GM21367 (cell line): Measurements from ENCODE around the gene LAPTM5.

Experiments used
- ATAC-seq: cut with Tn5 transposase; IDR thresholded peaks from one replicate; pipeline ENCODE4 v1.9.1; 2021; ENCODE audit not compliant: unreplicated experiment

The LAPTM5 gene

DNA sequence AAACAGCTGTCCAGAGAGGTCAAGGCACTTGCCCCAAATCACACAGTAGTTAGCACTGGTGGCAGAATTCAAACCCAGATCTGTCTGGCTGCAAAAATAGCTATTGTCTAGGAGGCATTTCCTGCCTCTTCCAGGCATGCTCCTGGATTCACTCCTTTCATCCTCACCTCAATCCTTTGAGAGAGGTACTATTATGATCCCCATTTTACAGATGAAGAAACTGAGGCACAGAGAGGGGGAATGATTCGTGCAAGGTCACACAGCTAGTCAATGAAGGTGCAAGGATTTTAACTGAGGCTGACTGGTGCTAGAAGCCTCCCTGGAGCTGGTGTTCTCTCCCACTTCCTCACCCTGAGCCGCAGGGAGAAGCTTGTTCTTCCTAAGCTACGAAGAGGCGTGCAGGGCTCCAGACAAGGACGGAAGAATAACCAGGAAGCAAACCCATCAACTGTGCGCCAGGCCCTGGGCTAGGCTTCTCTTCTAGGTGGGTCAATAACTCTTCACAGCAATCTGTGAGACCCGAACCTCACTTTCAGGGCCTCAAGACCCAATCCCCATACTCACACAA, 631 bp upstream of the LAPTM5 start:
- ATAC-seq = no peak

DNA sequence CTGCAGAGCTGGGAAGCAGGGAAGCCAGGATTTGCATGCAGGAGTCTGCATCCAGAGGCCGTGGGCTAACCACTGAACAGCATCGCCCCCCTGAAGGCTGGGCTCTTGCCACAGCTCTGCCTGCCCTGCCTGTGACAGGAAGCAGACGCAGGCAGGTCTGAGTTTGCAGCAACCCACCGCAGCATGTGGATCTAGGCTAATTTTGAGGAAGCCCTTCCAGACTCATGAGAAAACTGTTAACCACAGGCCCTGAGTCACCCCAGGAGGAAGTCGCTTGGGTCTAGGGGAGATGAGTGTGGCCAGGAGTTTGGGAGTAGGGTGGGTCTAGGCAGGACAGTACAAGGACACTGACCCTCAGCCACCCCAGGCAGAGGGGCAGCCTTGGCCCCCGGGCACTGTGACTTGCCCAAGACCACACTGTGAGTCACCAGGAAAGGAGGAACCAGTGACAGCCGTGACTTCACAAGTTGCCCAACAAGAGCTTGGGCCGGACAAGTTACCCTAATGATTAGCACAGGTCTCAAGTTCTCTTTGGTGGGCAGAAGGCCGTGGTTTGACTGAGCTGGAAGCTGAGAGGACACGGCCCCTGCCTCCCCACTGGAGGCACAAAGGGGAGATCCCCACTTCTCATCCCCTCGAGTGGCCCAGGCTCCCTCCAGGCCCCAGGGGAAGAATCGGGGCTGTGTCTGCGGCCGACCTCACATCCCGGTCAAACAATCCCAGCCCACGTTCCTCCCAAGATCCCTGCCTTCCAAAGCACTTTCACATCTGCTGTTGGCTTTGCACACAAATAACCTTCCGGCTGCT, 826 bp downstream of the LAPTM5 start:
- no peak for ATAC-seq

- ATAC-seq = no peak
Observed at GRCh38 chr1:30756206-30756544, 1.4 kb downstream of the LAPTM5 start.

DNA sequence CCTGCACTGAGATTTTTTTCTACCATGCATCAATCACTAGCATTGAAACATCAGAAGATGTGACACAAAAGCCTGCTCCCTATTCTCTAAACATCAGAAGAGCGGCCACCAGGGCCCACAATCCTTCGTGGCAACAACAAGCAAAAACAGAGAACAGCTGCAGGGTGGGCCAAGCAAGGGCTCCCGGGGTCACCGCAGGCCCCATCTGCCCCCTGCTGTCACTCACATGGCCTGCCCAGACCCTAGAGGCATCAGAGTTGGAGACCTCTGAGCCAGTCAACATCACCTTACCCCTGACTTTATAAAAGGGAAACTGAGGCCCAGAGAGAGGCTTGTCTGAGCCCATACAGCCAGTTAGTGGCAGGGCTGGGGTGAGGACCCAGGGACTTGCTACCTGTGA, 1.8 kb downstream of the LAPTM5 start:
- no peak for ATAC-seq

- ATAC-seq = no peak
Observed at GRCh38 chr1:30755334-30755733, 2.2 kb downstream of the LAPTM5 start.

GRCh38 chr1:30754684-30755171, 2.8 kb downstream of the LAPTM5 start:
- ATAC-seq = peak; percentile 32

DNA sequence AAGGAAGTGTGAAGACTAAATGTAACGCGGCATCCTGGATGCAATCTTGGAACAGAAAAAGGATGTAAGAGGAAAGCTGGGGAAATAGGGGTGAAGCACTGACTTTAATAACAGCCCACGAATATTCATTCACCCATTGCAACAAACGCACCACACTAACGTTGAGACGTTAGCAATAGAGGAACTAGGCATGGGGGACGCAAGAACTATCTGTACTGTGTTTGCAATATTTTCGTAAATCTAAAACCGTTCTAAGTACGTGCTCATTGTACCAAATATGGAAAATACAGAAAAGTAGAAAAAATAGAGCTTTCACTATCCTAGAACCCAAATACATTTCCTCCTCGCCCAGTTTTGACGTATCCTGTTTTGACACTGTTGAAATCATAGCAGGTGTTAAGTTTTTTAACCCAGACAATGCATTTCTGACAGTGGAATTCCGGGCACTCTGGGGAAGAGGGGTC, 3.9 kb downstream of the LAPTM5 start:
- ATAC-seq = no peak

GRCh38 chr1:30753118-30753517, 4.5 kb downstream of the LAPTM5 start:
- ATAC-seq = no peak

DNA sequence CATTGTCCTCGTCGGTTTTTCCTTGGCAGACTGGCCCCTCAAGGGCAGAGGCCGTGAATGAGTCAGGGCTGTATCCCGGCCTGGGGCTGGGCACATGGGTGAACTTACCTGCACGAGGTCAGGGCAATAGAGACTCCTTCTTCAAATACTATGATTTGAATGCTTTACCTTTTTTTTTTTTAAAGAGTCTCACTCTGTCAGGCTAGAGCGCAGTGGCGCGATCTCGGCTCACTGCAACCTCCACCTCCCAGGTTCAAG, 5.0 kb downstream of the LAPTM5 start:
- ATAC-seq = no peak

GRCh38 chr1:30751830-30752650, 5.5 kb downstream of the LAPTM5 start:
- ATAC-seq = no peak

DNA sequence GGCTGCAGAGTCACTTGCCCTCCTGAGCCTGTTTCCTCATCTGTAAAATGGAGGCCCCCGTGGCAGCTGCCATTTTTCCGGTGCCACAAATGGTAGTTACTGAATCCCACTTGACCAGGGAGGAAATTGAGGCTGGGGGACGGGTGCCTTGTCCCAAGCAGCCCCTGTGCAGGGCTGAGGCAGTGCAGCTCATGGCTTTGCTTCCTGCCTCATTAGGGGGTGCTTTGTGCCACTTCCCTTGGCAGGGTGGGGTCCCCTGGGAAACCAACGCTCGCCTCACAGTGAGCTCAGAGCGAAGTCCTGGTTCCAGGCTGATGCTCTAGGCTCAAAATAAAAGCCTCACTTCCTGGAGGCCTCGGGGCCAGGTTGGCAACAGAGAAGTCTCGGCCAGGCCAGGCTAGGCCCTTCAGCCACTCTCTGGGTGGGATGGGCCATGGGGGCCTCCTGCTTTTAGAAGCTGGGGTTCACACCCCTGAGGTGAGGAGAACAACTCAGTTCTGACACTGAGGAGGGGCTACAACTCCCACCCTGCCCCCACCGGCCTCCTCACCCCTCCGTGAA, 6.8 kb downstream of the LAPTM5 start:
- ATAC-seq = no peak

- no peak for ATAC-seq
Observed at GRCh38 chr1:30749691-30750583, 7.6 kb downstream of the LAPTM5 start.

GRCh38 chr1:30748699-30749401, 8.7 kb downstream of the LAPTM5 start:
- no peak for ATAC-seq

DNA sequence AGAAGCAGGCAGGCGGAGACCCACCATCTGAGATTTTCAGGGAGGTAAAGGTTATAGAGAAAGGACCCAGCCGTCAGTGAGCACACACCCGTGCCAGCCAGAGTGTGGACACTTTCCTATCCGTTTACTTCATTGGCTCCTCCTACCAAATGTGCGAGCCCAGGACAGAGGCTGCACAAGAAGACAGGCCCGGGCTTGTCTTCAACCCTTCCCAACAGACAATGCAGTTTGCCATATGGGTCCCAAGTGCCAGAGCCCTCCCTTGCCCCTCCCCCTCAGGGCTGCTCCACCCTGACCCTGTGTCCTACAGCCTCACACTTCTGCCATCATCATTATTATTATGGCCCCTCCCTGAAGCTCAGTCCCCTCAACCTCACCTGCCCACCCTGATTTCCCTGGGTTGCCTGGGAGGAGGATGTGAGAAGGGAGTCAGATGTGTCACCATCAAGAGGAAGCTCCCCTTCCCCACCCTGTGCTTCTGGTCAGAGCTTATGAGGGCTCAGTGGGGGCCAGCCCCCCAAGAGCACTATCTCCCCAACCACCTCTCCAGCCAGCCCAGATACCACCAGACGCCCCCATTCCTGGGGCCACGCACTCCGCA, 9.4 kb downstream of the LAPTM5 start:
- ATAC-seq = no peak

DNA sequence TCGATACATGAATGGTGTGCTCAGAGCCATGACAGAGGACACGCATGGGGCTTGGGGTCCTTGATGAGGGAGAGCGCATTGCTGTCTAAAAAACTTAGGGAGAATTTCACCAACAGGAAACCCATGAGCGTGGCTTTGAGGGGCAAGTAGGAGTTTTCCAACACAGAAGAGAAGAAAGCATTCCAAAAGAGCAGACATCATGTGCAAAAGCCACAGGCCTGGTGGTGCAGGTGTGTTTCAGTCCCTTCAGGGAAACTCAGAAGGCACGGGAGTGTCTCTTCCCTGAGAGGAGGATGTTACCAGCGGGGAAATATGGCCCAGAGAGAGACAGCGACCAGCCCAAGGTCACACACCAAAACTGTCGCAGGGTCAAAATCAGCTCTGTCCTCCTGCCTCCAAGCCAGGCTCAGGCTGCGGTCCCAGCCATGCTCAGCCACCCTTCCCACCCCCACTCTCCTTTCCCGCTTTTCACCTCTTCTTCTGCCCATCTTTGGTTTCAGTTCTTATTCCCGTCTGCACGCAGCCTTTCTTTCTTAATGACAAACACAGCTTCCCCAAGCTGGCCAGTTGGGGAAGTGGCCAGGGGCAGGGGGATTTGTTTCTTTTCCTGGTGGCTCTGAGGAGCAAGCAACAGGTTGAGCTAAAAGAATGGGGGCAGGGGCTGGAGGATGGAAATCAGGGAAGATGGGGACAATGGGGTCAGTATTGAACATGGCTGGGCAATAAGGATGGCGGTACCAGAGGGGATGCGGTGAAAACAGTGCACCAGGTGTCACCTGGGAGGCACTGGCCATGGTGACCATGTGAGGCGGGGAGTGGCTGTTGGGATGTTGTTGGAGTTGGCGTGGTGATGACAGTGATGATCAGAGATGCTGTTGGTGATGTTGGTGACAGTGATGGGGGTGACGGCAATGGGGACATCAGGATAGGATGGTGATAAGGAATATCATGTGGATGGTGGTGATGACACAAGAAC, 10.3 kb downstream of the LAPTM5 start:
- ATAC-seq = no peak

- no peak for ATAC-seq
Observed at GRCh38 chr1:30746212-30747032, 11.2 kb downstream of the LAPTM5 start.

GRCh38 chr1:30745834-30746208, 11.8 kb downstream of the LAPTM5 start:
- no peak for ATAC-seq
